Mononuclear cell (primary cell): ENCODE results near the gene UNC5CL. TPM values are rescaled to one million over a fixed set of nuclear protein-coding genes. Genes with fewer than 3 reads are reported as not detected.
"Not testable (repeated sequence)": the region's sequence is repeated elsewhere in the genome, so short reads cannot be mapped to it uniquely, and the experiment has no call there.

Experiments used
- H3K27me3 ChIP-seq: 2 replicates; pipeline ENCODE4 v1.6.0; 2011; ENCODE audit warnings: low read length, control low read depth; ENCODE audit not compliant: insufficient read depth
- H3K4me1 ChIP-seq: 2 replicates; pipeline ENCODE4 v1.5.1; 2011; ENCODE audit warnings: mild to moderate bottlenecking, low read length, control low read depth; ENCODE audit not compliant: insufficient read depth
- H3K4me3 ChIP-seq: 2 replicates; pipeline ENCODE4 v1.5.1; 2011; ENCODE audit warnings: mild to moderate bottlenecking, low read length, moderate library complexity
- H3K9me3 ChIP-seq: 2 replicates; pipeline ENCODE4 v1.5.1; 2011; ENCODE audit warnings: low read depth, mild to moderate bottlenecking, control low read depth, low read length
- total RNA-seq: library from RNA; depleted of rRNA; stranded (reverse); fragments of >200 nt; gene quantifications from one replicate; pipeline ENCODE4 v1.2.3, GENCODE V29; 2012

Gene UNC5CL
- total RNA-seq, 1 donor: 1.2 TPM

- Histone ChIP-seq H3K4me1 (no peaks in the 10 kb centered on the region), H3K4me3 (no peak overlapping the region), H3K9me3 (no peaks in the 10 kb centered on the region), H3K27me3 (no peaks in the 10 kb centered on the region)
Measured at GRCh38 chr6:41036601-41037000, 2.4 kb downstream of the UNC5CL start.

- Histone ChIP-seq H3K4me3 (no peak overlapping the region), H3K9me3 (no peaks in the 10 kb centered on the region), H3K4me1 (no peaks in the 10 kb centered on the region), H3K27me3 (no peaks in the 10 kb centered on the region)
Measured at GRCh38 chr6:41036186-41036585, 2.8 kb downstream of the UNC5CL start.

GRCh38 chr6:41033776-41034175 lies 5.2 kb downstream of the UNC5CL start:
- peaks cover 4% of the 10 kb centered on the region for H3K4me1 ChIP-seq
- no peak overlapping the region for H3K4me3 ChIP-seq
- H3K27me3 ChIP-seq: no peaks in the 10 kb centered on the region
- no peaks in the 10 kb centered on the region for H3K9me3 ChIP-seq

GRCh38 chr6:41032830-41033229 lies 6.2 kb downstream of the UNC5CL start:
- Histone ChIP-seq H3K27me3 (no peaks in the 10 kb centered on the region), H3K9me3 (no peaks in the 10 kb centered on the region), H3K4me3 (no peak overlapping the region), H3K4me1 (peaks cover 14% of the 10 kb centered on the region)

GRCh38 chr6:41028561-41029412 lies 10.2 kb downstream of the UNC5CL start:
- Histone ChIP-seq H3K4me1 (peaks cover 20% of the 10 kb centered on the region), H3K9me3 (no peaks in the 10 kb centered on the region), H3K27me3 (no peaks in the 10 kb centered on the region), H3K4me3 (peak overlapping the region; percentile 50)

GRCh38 chr6:41027799-41028560 lies 11.0 kb downstream of the UNC5CL start:
- Histone ChIP-seq H3K9me3 (no peaks in the 10 kb centered on the region), H3K27me3 (no peaks in the 10 kb centered on the region), H3K4me1 (peaks cover 20% of the 10 kb centered on the region), H3K4me3 (peak overlapping the region; percentile 50)

- Histone ChIP-seq H3K4me1 (peaks cover 20% of the 10 kb centered on the region), H3K9me3 (no peaks in the 10 kb centered on the region), H3K4me3 (peak overlapping the region; percentile 50), H3K27me3 (no peaks in the 10 kb centered on the region)
Measured at GRCh38 chr6:41027241-41027640, 11.8 kb downstream of the UNC5CL start.

GRCh38 chr6:41025966-41026530 lies 13.0 kb downstream of the UNC5CL start:
- Histone ChIP-seq H3K4me3 (no peak overlapping the region), H3K27me3 (no peaks in the 10 kb centered on the region), H3K4me1 (peaks cover 20% of the 10 kb centered on the region), H3K9me3 (no peaks in the 10 kb centered on the region)

- no peak overlapping the region for H3K4me3 ChIP-seq
- H3K4me1 ChIP-seq: peaks cover 9% of the 10 kb centered on the region
- no peaks in the 10 kb centered on the region for H3K27me3 ChIP-seq
- no peaks in the 10 kb centered on the region for H3K9me3 ChIP-seq
Measured at GRCh38 chr6:41023114-41023513, 15.9 kb downstream of the UNC5CL start.

- Histone ChIP-seq H3K9me3 (no peaks in the 10 kb centered on the region), H3K4me1 (peaks cover under 1% of the 10 kb centered on the region), H3K4me3 (no peak overlapping the region), H3K27me3 (no peaks in the 10 kb centered on the region)
Measured at GRCh38 chr6:41022294-41022693, 16.7 kb downstream of the UNC5CL start.

- Histone ChIP-seq H3K27me3 (no peaks in the 10 kb centered on the region), H3K4me3 (no peak overlapping the region), H3K9me3 (no peaks in the 10 kb centered on the region), H3K4me1 (no peaks in the 10 kb centered on the region)
Measured at GRCh38 chr6:41021832-41022231, 17.2 kb downstream of the UNC5CL start.

GRCh38 chr6:41017663-41018062 lies 21.4 kb downstream of the UNC5CL start:
- no peak overlapping the region for H3K4me3 ChIP-seq
- no peaks in the 10 kb centered on the region for H3K9me3 ChIP-seq
- no peaks in the 10 kb centered on the region for H3K4me1 ChIP-seq
- no peaks in the 10 kb centered on the region for H3K27me3 ChIP-seq

GRCh38 chr6:41015860-41016259 lies 23.2 kb downstream of the UNC5CL start:
- H3K4me1 ChIP-seq, H3K4me3 ChIP-seq, H3K9me3 ChIP-seq, H3K27me3 ChIP-seq: not testable (repeated sequence)

GRCh38 chr6:41014780-41015179 lies 24.2 kb downstream of the UNC5CL start:
- no peaks in the 10 kb centered on the region for H3K4me1 ChIP-seq
- H3K27me3 ChIP-seq: no peaks in the 10 kb centered on the region
- no peak overlapping the region for H3K4me3 ChIP-seq
- H3K9me3 ChIP-seq: no peaks in the 10 kb centered on the region

GRCh38 chr6:41013466-41014153 lies 25.4 kb downstream of the UNC5CL start:
- H3K4me3 ChIP-seq: no peak overlapping the region
- H3K27me3 ChIP-seq: no peaks in the 10 kb centered on the region
- no peaks in the 10 kb centered on the region for H3K4me1 ChIP-seq
- no peaks in the 10 kb centered on the region for H3K9me3 ChIP-seq
